Fibroblast of mammary gland (primary cell): ENCODE results near the gene POFUT1.
"Not testable (repeated sequence)": the region's sequence is repeated elsewhere in the genome, so short reads cannot be mapped to it uniquely, and the experiment has no call there.

Experiments used
- DNase-seq: peaks from one replicate; pipeline ENCODE4 v3.0.0-alpha.2; 2010; ENCODE audit warnings: low read depth
- H3K4me3 ChIP-seq: 2 replicates; pipeline ENCODE4 v1.5.1; 2011; ENCODE audit warnings: low read depth, mild to moderate bottlenecking, low read length, moderate library complexity; ENCODE audit not compliant: control insufficient read depth
- TF ChIP-seq, protein P1 (sequence below): conservative IDR thresholded peaks from 2 replicates; pipeline ENCODE4 v1.5.1; 2011; ENCODE audit warnings: low read depth, low read length, inconsistent platforms; ENCODE audit not compliant: control insufficient read depth, insufficient read depth

POFUT1 gene

GRCh38 chr20:32241807-32242206 is 34.1 kb downstream of the POFUT1 start:
- TF ChIP-seq, protein P1, sequence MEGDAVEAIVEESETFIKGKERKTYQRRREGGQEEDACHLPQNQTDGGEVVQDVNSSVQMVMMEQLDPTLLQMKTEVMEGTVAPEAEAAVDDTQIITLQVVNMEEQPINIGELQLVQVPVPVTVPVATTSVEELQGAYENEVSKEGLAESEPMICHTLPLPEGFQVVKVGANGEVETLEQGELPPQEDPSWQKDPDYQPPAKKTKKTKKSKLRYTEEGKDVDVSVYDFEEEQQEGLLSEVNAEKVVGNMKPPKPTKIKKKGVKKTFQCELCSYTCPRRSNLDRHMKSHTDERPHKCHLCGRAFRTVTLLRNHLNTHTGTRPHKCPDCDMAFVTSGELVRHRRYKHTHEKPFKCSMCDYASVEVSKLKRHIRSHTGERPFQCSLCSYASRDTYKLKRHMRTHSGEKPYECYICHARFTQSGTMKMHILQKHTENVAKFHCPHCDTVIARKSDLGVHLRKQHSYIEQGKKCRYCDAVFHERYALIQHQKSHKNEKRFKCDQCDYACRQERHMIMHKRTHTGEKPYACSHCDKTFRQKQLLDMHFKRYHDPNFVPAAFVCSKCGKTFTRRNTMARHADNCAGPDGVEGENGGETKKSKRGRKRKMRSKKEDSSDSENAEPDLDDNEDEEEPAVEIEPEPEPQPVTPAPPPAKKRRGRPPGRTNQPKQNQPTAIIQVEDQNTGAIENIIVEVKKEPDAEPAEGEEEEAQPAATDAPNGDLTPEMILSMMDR: no peak
- no peak overlapping the region for H3K4me3 ChIP-seq
- no peak for DNase-seq

DNA sequence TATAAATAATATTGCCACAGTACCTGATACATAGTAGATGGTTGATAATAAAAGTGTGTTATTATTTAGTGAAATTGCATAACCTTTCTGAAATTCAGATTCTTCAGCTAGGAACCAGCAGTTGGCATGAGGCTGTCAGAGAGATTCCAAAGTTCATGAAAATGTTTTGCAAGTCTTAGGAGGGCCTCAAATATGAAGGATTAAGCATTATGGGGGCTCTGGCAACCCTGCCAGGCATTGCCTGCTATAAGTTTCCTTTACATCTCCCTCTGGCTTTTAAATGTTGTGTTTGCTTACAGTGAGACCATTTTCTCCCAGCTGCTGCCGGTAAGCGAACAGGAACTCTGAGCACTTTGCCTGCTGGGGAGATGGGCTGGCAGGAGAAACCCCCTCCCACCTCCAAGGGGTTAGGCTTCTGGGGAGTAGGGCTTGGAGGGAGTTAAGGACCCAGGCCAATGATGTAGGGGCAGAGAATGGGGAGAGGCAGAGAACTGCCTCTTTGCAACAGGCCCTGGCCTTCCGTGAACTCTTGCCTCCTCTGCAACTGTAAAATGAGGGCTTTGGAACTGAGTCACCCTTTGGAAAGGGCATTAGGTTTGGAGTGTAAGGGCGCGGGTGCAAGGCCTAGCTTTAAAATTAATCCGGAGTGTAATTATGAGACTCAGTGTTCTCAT is 36.6 kb downstream of the POFUT1 start:
- TF ChIP-seq, protein P1: no peak
- no peak overlapping the region for H3K4me3 ChIP-seq
- peak; percentile 18 for DNase-seq

DNA sequence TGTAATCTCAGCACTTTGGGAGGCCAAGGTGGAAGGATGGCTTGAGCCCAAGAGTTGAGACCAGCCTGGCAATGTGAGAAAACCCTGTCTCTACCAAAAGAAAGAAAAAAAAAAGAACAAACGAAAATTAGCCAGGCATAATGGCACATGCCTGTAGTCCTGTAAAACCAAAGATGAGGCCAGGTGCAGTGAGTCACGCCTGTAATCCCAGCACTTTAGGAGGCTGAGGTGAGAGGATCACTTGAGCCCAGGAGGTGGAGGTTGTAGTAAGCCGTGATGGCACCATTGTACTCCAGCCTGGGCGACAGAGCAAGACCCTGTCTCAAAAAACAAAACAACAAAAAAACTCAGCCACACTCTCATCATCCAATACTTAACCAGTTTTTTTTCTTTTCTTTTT is 37.3 kb downstream of the POFUT1 start:
- H3K4me3 ChIP-seq: no peak overlapping the region
- TF ChIP-seq, protein P1: no peak
- no peak for DNase-seq

DNA sequence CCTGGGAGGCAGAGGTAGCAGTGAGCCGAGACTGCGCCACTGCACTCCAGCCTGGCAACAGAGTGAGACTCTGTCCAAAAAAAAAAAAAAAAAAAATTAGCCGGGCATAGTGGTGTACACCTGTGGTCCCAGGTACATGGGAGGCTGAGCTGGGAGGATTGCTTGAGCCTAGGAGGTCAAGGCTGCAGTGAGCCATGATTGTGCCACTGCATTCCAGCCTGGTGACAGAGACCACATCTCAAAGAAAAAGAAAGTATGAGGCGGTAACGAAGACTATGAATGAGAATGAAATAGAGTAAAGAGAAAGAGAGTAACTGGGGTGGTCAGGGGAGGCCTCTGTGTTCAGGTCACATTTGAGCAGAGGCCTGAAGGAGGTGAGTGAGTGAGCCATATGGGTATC is 38.5 kb downstream of the POFUT1 start:
- not testable (repeated sequence) for H3K4me3 ChIP-seq, DNase-seq

- no peak for DNase-seq
- TF ChIP-seq, protein P1: no peak
- H3K4me3 ChIP-seq: no peak overlapping the region
Measured at GRCh38 chr20:32248043-32248442, 40.4 kb downstream of the POFUT1 start.

GRCh38 chr20:32249030-32249738 is 41.5 kb downstream of the POFUT1 start:
- H3K4me3 ChIP-seq: no peak overlapping the region
- no peak for DNase-seq
- TF ChIP-seq, protein P1: no peak

- TF ChIP-seq, protein P1: no peak
- DNase-seq: no peak
- H3K4me3 ChIP-seq: no peak overlapping the region
Measured at GRCh38 chr20:32251470-32251869, 43.8 kb downstream of the POFUT1 start.
